NCI-H748 (cell line): ENCODE measurements around the gene CKS1B.

Experiments
- DNase-seq: peaks from one replicate; lab custom pipeline; 2025; ENCODE audit not compliant: unreplicated experiment; lab: John Stamatoyannopoulos, UW

CKS1B gene

DNA sequence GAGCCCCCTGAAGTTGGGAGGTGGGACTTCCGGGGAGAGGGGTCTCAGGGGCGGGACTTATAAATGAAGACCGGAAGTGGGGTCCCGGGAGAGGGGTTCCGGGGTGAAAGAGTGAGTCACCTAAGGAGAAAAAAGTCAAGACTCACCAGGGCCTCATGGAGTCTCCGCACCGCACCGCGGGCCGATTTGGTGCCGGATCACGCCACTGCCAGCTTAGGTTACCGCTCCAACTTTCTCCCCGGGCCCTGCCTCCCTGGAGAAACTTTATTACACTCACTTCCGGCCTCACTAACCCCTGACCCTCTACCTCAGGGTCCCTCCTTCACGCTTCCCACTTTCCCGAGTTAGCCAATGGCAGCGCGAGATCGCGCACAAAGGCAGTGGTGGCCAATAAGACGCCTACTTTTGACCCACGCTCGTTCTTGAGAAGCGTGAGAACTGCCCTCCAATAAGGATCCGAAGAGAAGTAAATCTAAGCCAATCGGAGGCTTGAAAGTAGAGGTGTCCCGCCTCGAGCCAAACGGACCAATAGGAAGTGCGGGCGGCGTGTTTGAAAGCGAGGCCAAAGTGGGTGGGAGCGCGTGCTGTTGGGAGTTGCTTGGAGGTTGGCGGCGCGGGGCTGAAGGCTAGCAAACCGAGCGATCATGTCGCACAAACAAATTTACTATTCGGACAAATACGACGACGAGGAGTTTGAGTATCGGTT is at the start of gene CKS1B:
Gene CKS1B, plus strand, starts transcription at position 580 of the 706 bp plus-strand sequence. Its CDS starts 65 bp downstream, at position 645.
- peak; percentile 100 for DNase-seq

- no peak for DNase-seq
Measured at GRCh38 chr1:154925335-154926170, 48.9 kb upstream of the CKS1B start.

DNA sequence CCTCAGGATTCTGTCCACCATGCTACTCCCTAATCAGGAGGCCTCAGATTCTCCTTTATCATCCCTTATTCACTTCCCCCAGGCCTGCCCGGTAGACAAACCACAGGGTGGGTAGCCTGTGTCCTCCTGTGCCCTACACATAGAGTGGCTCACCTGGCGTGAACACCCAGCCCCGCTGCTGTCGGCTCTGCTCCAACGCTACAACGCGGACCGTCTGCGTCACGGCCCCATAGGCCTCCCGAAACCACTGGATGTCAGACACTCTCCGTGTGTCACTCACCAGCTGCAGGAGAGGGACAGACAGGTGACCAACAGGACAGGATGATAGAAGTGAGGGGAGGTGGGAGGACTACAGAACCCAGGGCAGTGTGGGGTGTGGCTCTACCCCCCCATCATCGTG is 48.3 kb upstream of the CKS1B start:
- no peak for DNase-seq

DNA sequence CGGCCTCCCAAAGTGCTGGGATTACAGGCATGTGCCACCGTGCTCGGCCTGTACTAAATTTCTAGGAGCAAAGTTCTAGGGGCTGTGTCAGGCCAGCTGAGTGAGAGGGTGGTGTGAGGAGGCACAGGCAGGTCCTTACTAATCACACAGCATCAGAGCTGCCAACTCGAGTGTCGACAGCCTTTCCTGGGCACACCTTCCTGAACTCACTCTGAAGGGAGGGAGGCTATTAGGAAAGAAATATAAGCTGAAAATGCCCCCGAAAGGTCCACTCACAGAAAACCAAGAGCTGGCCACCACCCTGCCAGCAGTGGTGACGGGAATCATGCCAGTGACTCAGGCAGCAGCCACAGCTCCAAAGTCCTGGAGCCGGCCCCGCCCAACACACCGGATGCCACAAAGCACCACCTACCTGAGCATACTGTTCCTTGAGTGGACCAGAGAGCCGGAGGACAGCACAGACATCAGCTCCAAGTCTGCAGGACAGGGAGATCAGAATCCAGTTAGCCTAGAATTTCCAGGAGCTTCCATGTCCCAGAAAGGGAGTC is 42.5 kb upstream of the CKS1B start:
- DNase-seq, result no peak

GRCh38 chr1:154934358-154934948 is 40.0 kb upstream of the CKS1B start:
- no peak for DNase-seq

DNA sequence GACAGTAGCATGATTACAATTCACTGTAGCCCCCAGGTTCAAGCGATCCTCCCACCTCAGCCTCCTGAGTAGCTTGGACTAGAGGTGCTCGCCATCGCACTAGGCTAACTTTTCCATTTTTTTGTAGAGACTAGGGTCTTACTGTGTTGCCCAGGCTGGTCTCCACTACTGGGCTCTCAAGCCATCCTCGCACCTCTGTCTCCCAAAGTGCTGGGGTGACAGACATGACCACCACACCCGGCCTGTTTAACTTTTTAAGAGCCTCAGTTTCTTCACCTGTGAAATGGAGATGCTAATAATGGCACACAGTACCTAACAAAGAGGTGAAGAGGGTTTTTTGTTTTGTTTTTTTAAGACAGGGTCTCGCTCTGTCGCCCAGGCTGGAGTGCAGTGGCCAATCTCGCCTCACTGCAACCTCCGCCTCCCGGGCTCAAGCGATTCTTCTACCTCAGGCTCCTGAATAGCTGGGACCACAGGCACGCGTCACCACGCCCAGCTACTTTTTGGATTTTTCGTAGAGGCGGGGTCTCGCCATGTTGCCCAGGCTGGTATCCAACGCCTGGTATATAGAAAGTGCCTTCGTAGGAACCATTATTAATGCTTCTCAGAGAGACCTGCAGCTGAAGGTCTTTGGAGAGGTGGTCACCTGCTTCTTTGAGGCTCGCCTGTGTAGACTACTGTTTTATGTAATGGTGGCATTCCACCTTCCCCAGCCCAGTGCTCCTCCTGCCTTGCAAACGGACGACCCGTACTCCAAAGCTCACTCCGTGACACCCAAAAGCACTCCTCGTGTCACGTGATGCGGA is 38.5 kb upstream of the CKS1B start:
- DNase-seq, result no peak

- DNase-seq, result peak; percentile 96
Measured at GRCh38 chr1:154936555-154937084, 37.9 kb upstream of the CKS1B start, which contains the start of gene PMVK. TSS of gene PMVK (minus strand) at chr1:154936719. CDS start at chr1:154936685, 34 bp downstream.

DNA sequence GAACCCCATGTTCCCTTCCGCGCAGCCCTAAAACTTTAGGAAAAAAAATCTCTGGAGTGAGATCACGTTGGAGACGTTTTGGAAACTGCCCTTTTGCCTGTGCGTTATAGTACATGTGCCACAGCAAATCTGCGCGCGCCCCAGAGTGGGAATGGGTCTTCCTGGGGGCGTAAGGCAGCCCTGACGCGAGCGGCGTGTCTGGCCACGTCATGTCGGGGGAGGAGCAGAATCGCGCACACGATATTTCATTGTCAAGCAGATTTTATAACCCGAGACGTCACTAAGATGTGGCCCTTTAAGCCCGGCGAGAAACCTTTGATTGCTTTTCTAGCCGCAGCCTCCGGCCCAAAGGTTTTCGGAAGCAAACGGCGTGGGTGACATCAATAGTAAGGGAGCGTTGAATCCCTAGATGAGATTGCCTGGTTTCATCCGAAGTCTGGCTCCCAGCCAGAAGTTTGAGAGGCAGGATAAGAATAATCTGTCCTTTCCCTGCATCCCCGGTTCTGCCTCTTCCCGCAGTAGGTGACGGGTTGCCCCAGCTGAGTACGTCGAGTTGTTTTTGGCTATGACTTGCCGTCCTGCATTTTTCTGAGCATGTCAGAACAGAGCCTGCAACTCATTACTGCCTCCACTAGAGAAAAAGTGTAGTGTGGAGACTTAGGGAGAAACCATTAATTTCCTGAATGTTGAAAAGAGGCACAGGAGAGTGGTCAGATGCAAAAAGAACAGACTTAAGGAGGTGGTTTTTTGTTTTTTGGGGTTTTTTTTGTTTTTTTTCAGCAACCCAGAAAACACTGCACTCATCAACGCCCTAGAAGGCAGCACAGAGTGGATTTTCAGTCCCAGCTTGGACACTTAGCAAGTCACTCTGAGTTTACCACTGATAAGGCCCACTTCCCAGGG is 37.1 kb upstream of the CKS1B start:
- DNase-seq, result peak; percentile 91

DNA sequence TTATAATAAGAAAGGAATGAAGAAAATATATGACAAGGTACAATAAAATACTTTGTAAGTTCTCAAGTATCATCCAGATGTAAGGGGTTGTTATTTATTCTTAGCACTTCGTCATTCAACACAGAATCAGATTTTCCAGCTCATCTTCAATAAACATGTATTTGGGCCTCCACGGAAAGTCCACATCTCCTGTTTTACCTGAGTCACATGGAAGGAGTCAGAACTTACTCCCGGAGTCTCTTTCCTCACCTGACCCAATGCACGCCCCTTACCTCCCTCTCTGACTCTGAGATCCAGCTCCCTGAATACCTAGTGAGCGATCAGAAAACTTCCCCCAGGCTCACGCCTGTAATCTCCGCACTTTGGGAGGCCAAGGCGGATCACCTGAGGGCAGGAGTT is 36.5 kb upstream of the CKS1B start:
- no peak for DNase-seq

GRCh38 chr1:154938604-154939399 is 35.7 kb upstream of the CKS1B start:
- DNase-seq, result no peak

- DNase-seq, result no peak
Measured at GRCh38 chr1:154940213-154940560, 34.3 kb upstream of the CKS1B start.

DNA sequence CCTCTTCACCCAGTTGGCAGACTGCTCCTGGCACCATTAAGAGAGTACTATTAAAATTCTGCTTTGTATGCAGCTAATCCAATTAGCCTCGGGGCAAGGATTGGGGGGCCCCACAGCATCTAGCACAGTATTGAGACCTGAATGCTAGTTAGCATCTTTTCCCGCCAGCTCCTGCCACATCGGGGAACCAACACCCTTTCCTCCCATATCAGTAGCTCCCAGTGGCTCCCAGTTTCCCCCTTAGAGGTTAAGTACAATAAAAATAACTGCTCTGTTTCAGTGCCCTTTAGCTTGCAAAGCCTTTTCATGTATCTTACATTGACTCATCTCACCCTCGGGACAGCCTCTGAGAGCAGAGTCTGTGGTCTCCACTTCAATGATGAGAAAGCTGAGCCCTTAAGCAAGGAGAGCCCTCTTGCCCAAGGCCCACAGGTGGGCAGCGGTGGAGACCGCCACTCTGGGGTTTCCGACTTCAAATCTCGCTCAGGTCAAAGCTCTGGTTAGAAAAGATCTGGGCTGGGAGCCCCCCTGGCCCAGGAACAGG is 33.8 kb upstream of the CKS1B start:
- no peak for DNase-seq

DNA sequence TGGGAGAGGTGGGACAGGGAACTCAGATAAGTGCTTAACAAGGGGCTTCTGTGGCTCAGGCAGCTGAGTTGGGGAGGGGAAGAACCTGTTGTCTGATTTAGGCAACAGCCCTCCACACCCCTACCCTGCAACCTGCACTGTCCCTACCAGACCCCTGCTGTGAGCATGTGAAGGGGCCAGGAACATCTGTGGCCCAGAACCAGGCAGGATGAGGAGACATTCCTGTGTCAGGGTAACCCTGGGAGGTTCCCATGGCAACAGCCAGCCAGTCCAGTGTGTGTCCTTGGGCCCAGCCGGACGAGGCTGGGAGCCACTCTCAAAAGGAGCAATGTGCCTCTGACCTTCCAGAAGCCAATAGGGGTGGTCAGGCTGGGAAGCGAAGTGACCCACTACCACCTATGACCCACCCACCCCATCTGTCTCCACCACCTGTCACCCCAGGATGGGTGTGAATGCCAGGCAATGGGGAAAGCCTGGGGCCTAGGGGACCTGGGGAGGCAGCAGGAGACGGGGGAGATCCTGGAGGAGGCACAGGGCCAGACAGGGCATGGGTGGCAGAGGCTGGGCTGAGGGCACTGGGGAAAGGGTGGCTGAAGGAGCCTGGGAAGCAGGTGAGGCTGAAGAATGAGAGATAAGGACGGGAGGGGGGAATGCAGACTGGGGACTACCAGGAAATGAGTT is 33.0 kb upstream of the CKS1B start:
- peak; percentile 14 for DNase-seq

GRCh38 chr1:154943649-154944400 is 30.7 kb upstream of the CKS1B start:
- DNase-seq, result peak; percentile 37

- no peak for DNase-seq
Measured at GRCh38 chr1:154944401-154945159, 29.9 kb upstream of the CKS1B start.

DNA sequence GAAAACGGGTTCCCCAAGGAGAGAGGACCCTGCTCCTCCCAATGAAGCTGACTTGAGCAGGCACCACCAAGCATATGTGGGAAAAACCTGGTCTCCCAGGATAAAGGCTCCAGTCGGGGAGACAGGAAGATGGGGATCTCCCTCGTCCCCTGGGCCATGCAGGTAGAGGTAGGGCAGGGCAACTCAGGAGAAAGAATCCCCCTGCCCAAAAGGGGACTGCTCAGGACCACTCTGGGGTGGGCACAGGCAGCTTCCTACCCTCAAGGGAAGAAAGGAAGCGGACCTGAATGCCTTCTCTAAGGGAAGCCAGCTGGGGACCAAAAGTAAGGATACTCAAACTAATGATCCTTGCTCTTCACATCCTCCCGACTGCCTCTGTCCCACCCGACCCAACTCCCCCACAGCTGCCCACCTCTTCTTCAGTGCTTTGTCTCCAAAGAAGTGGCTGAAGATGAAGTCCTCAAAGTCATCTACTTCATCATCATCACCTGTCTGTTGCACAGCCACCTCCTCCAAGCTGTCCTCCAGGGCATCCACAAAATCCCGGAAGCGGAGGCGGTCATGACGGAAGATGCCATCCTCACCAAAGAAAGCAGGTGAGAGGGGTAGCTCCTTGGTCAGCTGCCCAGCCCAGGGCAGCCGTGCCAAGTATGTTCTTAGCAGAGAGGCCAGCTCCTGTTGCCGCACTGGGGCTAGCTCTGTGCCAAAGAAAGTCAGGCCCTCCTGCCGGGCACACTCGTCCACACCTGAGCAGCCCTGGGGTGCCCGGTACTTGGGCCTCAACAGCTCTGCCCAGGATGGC is 29.1 kb upstream of the CKS1B start:
- DNase-seq, result no peak
